Aorta (tissue), 5 donors: Measurements from ENCODE around the gene PCDHB8. TPM values are rescaled to one million over a fixed set of nuclear protein-coding genes. Genes with fewer than 3 reads are reported as not detected.
"Not testable (repeated sequence)": the region's sequence is repeated elsewhere in the genome, so short reads cannot be mapped to it uniquely, and the experiment has no call there.

ENCODE experiments used
- ATAC-seq: fragments of 200-7000 bp; cut with Tn5 transposase; one replicate; pipeline ENCODE4 v1.9.1; 2022; ENCODE audit warnings: moderate library complexity; ENCODE audit not compliant: low FRiP score
- DNase-seq, 2 donors: peaks; one replicate each; pipeline ENCODE4 v3.0.0-alpha.2; 2020
- H3K27ac ChIP-seq, 2 donors: one replicate each; pipeline ENCODE4 v1.5.1; 2013; ENCODE audit warnings: low read length in 2 of 2, mild to moderate bottlenecking in 2 of 2, moderate library complexity in 2 of 2, control low read depth in 1 of 2, inconsistent platforms in 1 of 2, low read depth in 1 of 2
- H3K27me3 ChIP-seq, 2 donors: one replicate each; pipeline ENCODE4 v1.6.1; 2013; ENCODE audit warnings: control low read depth in 1 of 2, low read length in 1 of 2, mild to moderate bottlenecking in 1 of 2, moderate library complexity in 1 of 2; ENCODE audit not compliant: insufficient read depth in 2 of 2, control insufficient read depth in 1 of 2
- H3K36me3 ChIP-seq, 2 donors: one replicate each; pipeline ENCODE4 v1.6.1; 2013; ENCODE audit warnings: control low read depth in 1 of 2, low read length in 1 of 2, mild to moderate bottlenecking in 1 of 2; ENCODE audit not compliant: insufficient read depth in 2 of 2, control insufficient read depth in 1 of 2
- H3K4me1 ChIP-seq, 2 donors: one replicate each; pipeline ENCODE4 v1.6.1; 2013; ENCODE audit warnings: low read length in 2 of 2, control low read depth in 1 of 2, mild to moderate bottlenecking in 1 of 2, moderate library complexity in 1 of 2; ENCODE audit not compliant: insufficient read depth in 2 of 2, control insufficient read depth in 1 of 2
- H3K4me3 ChIP-seq, 2 donors: one replicate each; pipeline ENCODE4 v1.5.1; 2013; ENCODE audit warnings: low read length in 2 of 2, control low read depth in 1 of 2, mild to moderate bottlenecking in 1 of 2
- H3K9me3 ChIP-seq: one replicate; pipeline ENCODE4 v1.6.1; 2013; ENCODE audit warnings: mild to moderate bottlenecking, low read length; ENCODE audit not compliant: control insufficient read depth
- WGBS, 2 donors: extraction: QIAGEN DNeasy Blood & Tissue Kit; methylation state at CpG; one replicate each; pipeline ENCODE4 v1.1.7; 2013; 5-methylcytosine and 5-hydroxymethylcytosine counted together
- intact Hi-C, 2 donors: fragments of 100-400 bp; cut with DNase I; formaldehyde crosslinking; loops; one replicate each; pipeline versions ENCODE4 v1.14.2 to v1.15.0; 2022
- polyA plus RNA-seq, 2 donors: library from polyadenylated mRNA; stranded (reverse); fragments of 200-250 nt; gene quantifications; one replicate each; pipeline ENCODE4 v1.2.3, GENCODE V29; 2013
- total RNA-seq, 2 donors: library from RNA; stranded (reverse); fragmentation: NEBNext Ultra II Directional; extraction: Animal tissue kit (Norgen Biotek cat#: 25700); gene quantifications; one replicate each; pipeline ENCODE4 v1.2.1, GENCODE V29; 2021
- donor health status: healthy with polysubstance abuse.
- donor health status: Bipolar disorder and iron deficiency.
- donor health status: DM: no; HTN: no; CAD: no.
- donor health status: DM: no; HTN: no; CAD: no.
- donor health status: DM: yes; HTN: yes; CAD: no.

PCDHB8 gene
- total and polyA plus RNA-seq, 4 donors = 0.77 to 4.3 (median 4.1) TPM; not detected in 1

DNA sequence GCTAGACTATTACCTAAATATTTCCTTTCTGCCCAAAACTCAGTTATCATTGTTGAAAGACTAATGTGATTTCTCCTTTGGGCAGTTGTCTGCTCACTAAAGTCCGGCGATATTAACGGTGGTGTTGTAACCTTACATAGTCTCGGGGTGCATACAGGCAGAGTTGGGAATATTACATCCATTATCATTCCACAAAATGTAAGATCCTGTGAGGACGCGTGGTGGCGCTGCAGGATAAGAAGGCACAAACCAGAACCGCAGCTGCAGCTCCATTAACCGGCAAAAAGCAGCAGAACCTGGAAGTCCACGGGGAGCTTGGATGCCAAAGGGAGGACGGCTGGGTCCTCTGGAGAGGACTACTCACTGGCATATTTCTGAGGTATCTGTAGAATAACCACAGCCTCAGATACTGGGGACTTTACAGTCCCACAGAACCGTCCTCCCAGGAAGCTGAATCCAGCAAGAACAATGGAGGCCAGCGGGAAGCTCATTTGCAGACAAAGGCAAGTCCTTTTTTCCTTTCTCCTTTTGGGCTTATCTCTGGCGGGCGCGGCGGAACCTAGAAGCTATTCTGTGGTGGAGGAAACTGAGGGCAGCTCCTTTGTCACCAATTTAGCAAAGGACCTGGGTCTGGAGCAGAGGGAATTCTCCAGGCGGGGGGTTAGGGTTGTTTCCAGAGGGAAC is 36.2 kb downstream of the PCDHB8 start, which contains the start of gene PCDHB13:
PCDHB13 (plus strand) TSS at position 264 of the 684 bp plus-strand sequence; CDS start at position 469, 205 bp downstream.
- DNase-seq, H3K4me1 ChIP-seq, intact Hi-C loops, H3K4me3 ChIP-seq, H3K27ac ChIP-seq, H3K27me3 ChIP-seq, H3K36me3 ChIP-seq, ATAC-seq: not testable (repeated sequence)
- peaks cover 20% of the 10 kb centered on the region for H3K9me3 ChIP-seq
- WGBS, 2 donors = 8 to 10% methylated on average over 11 to 15 of the region's 18 CpGs

DNA sequence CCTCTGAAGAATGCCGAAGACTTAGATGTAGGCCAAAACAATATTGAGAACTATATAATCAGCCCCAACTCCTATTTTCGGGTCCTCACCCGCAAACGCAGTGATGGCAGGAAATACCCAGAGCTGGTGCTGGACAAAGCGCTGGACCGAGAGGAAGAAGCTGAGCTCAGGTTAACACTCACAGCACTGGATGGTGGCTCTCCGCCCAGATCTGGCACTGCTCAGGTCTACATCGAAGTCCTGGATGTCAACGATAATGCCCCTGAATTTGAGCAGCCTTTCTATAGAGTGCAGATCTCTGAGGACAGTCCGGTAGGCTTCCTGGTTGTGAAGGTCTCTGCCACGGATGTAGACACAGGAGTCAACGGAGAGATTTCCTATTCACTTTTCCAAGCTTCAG is 37.0 kb downstream of the PCDHB8 start:
- intact Hi-C loops, H3K4me1 ChIP-seq, H3K27me3 ChIP-seq, H3K27ac ChIP-seq, H3K4me3 ChIP-seq, H3K36me3 ChIP-seq, DNase-seq: not testable (repeated sequence)
- ATAC-seq = peak; percentile 7
- H3K9me3 ChIP-seq = peaks cover 19% of the 10 kb centered on the region
- WGBS, 2 donors = 50 to 52% methylated on average over 9 to 11 of the region's 12 CpGs

DNA sequence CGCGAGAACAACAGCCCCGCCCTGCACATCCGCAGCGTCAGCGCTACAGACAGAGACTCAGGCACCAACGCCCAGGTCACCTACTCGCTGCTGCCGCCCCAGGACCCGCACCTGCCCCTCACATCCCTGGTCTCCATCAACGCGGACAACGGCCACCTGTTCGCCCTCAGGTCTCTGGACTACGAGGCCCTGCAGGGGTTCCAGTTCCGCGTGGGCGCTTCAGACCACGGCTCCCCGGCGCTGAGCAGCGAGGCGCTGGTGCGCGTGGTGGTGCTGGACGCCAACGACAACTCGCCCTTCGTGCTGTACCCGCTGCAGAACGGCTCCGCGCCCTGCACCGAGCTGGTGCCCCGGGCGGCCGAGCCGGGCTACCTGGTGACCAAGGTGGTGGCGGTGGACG is 37.9 kb downstream of the PCDHB8 start:
- peaks cover 14% of the 10 kb centered on the region for H3K9me3 ChIP-seq
- H3K27me3 ChIP-seq, DNase-seq, H3K36me3 ChIP-seq, H3K27ac ChIP-seq, intact Hi-C loops, H3K4me3 ChIP-seq, ATAC-seq, H3K4me1 ChIP-seq: not testable (repeated sequence)
- 26 to 29% methylated on average over 27 to 37 of the region's 40 CpGs for WGBS, 2 donors

DNA sequence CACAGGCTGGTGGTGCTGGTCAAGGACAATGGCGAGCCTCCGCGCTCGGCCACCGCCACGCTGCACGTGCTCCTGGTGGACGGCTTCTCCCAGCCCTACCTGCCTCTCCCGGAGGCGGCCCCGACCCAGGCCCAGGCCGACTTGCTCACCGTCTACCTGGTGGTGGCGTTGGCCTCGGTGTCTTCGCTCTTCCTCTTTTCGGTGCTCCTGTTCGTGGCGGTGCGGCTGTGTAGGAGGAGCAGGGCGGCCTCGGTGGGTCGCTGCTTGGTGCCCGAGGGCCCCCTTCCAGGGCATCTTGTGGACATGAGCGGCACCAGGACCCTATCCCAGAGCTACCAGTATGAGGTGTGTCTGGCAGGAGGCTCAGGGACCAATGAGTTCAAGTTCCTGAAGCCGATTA is 38.4 kb downstream of the PCDHB8 start:
- H3K36me3 ChIP-seq, H3K27me3 ChIP-seq, H3K27ac ChIP-seq, intact Hi-C loops, ATAC-seq, H3K4me1 ChIP-seq, H3K4me3 ChIP-seq, DNase-seq: not testable (repeated sequence)
- 27 to 30% methylated on average over 9 to 23 of the region's 26 CpGs for WGBS, 2 donors
- H3K9me3 ChIP-seq = peaks cover 14% of the 10 kb centered on the region

DNA sequence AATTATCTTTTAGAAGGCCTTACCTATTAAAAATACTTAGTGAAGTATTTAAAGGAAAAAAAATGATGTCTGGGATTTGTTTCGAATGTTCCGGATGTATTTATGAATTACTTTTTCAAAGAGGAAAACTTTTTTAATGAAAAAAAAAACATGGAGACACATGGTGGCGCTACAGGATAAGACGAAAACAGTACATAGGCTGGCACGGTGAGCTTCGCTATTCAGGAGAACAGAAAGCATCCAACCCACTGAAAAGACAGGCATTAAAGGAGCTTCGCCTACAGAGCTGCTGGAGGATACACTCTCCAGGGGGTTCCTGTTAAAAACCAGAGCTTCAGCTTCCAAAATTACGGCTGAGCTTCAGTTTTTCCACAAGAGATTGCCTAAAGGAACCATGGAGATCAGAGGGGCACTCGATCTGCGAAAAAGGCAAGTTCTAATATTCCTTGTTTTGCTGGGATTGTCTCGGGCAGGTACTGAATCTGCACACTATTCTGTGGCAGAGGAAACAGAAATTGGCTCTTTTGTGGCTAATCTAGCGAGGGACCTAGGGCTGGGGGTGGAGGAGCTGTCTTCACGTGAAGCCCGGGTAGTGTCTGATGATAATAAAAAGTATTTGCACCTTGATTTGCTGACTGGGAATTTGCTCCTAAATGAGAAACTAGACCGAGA is 45.7 kb downstream of the PCDHB8 start, which contains the start of gene PCDHB14:
PCDHB14 (plus strand) TSS at position 232 of the 672 bp plus-strand sequence; CDS start at position 395, 163 bp downstream.
- DNase-seq (no peak), ATAC-seq (no peak)
- Histone ChIP-seq H3K27ac (no peak within 1 kb of the TSS), H3K36me3 (peaks cover 3% of the 10 kb centered on the region in 2 donors), H3K27me3 (no peaks in the 10 kb centered on the region), H3K4me1 (no peaks in the 10 kb centered on the region), H3K4me3 (peak within 1 kb of the TSS in 1 of 2 donors; percentile 26), H3K9me3 (peaks cover 23% of the 10 kb centered on the region)
- whole genome bisulfite sequencing, 2 donors = 18% methylated on average over 15 of the region's 15 CpGs
- intact Hi-C loops = no loop called here

DNA sequence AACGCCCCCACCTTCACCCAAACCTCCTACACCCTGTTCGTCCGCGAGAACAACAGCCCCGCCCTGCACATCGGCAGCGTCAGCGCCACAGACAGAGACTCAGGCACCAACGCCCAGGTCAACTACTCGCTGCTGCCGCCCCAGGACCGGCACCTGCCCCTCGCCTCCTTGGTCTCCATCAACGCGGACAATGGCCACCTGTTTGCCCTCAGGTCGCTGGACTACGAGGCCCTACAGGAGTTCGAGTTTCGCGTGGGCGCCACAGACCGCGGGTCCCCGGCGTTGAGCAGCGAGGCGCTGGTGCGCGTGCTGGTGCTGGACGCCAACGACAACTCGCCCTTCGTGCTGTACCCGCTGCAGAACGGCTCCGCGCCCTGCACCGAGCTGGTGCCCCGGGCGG is 47.3 kb downstream of the PCDHB8 start:
- H3K36me3 ChIP-seq, DNase-seq, H3K27ac ChIP-seq, ATAC-seq, H3K27me3 ChIP-seq, H3K4me1 ChIP-seq, H3K4me3 ChIP-seq, intact Hi-C loops: not testable (repeated sequence)
- 14 to 19% methylated on average over 26 to 35 of the region's 40 CpGs for WGBS, 2 donors
- H3K9me3 ChIP-seq = peaks cover 21% of the 10 kb centered on the region

DNA sequence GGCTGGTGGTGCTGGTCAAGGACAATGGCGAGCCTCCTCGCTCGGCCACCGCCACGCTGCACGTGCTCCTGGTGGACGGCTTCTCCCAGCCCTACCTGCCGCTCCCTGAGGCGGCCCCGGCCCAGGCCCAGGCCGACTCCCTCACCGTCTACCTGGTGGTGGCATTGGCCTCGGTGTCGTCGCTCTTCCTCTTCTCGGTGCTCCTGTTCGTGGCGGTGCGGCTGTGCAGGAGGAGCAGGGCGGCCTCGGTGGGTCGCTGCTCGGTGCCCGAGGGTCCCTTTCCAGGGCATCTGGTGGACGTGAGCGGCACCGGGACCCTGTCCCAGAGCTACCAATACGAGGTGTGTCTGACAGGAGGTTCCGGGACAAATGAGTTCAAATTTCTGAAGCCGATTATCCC is 47.8 kb downstream of the PCDHB8 start:
- H3K27me3 ChIP-seq, H3K36me3 ChIP-seq, H3K4me1 ChIP-seq, ATAC-seq, intact Hi-C loops, H3K27ac ChIP-seq, H3K4me3 ChIP-seq, DNase-seq: not testable (repeated sequence)
- peaks cover 21% of the 10 kb centered on the region for H3K9me3 ChIP-seq
- 23 to 26% methylated on average over 22 to 30 of the region's 30 CpGs for WGBS, 2 donors
